Psoas muscle (tissue), 8 donors: Measurements from ENCODE around the gene EEPD1. TPM values are rescaled to one million over a fixed set of nuclear protein-coding genes. Genes with fewer than 3 reads are reported as not detected.
"Not testable (repeated sequence)": the region's sequence is repeated elsewhere in the genome, so short reads cannot be mapped to it uniquely, and the experiment has no call there.

Experiments used
- ATAC-seq, 4 donors: fragments of 200-7000 bp; cut with Tn5 transposase; one replicate each; pipeline ENCODE4 v1.9.1; 2020; ENCODE audit warnings: moderate library complexity in 3 of 4, mild to moderate bottlenecking in 2 of 4
- DNase-seq, 2 donors: peaks; one replicate each; pipeline ENCODE4 v3.0.0-alpha.2; 2020
- H3K27ac ChIP-seq: fragments of 200-600 bp; one replicate; pipeline ENCODE4 v1.8.0; 2022
- H3K27me3 ChIP-seq, 3 donors: fragments of 200-600 bp in 1 of 3; one replicate each; pipeline versions ENCODE4 v1.6.1 to v1.8.0; 2013 to 2022; ENCODE audit warnings: low read length in 2 of 3, mild to moderate bottlenecking in 2 of 3, moderate library complexity in 1 of 3; ENCODE audit not compliant: insufficient read depth in 3 of 3
- H3K36me3 ChIP-seq, 2 donors: fragments of 200-600 bp in 1 of 2; one replicate each; pipeline versions ENCODE4 v1.6.1 to v1.8.0; 2013 to 2022; ENCODE audit warnings: low read depth in 1 of 2, mild to moderate bottlenecking in 1 of 2, moderate library complexity in 1 of 2; ENCODE audit not compliant: insufficient read depth in 1 of 2
- H3K4me1 ChIP-seq: fragments of 200-600 bp; one replicate; pipeline ENCODE4 v1.8.0; 2022
- H3K4me3 ChIP-seq: fragments of 200-600 bp; one replicate; pipeline ENCODE4 v1.8.0; 2022; ENCODE audit warnings: mild to moderate bottlenecking
- H3K9me3 ChIP-seq: fragments of 200-600 bp; one replicate; pipeline ENCODE4 v1.8.0; 2022
- CTCF ChIP-seq: fragments of 200-600 bp; IDR thresholded peaks from one replicate; pipeline ENCODE4 v1.8.0; 2022; ENCODE audit warnings: antibody characterized with exemption
- WGBS, 3 donors: extraction: QIAGEN DNeasy Blood & Tissue Kit; methylation state at CpG; one replicate each; pipeline versions ENCODE4 v1.1.6 to v1.1.7; 2013; 5-methylcytosine and 5-hydroxymethylcytosine counted together
- intact Hi-C, 2 donors: fragments of 100-400 bp; cut with DNase I; formaldehyde crosslinking; loops; one replicate each; pipeline versions ENCODE4 v1.11.0 to v1.14.2; 2022
- polyA plus RNA-seq, 3 donors: library from polyadenylated mRNA; stranded (reverse); fragments of 200-250 nt; gene quantifications; one replicate each; pipeline ENCODE4 v1.2.3, GENCODE V29; 2013
- total RNA-seq, 4 donors: library from RNA; stranded (reverse); fragmentation: NEBNext Ultra II Directional in 2 of 4; extraction: Animal tissue kit (Norgen Biotek cat#: 25700) in 2 of 4; gene quantifications; one replicate each; pipeline versions ENCODE4 v1.2.1 to v1.2.4, GENCODE V29; 2021 to 2023
- donor health status: healthy with polysubstance abuse.
- donor health status: DM: no; HTN: no; CAD: no; lungs with moderate emphysema.
- donor health status: Bipolar disorder and iron deficiency.
- donor health status: healthy.
- donor health status: DM: yes; HTN: yes; CAD: no.
- donor health status: DM: no; HTN: no; CAD: no.
- donor health status: DM: no; HTN: no; CAD: no.
- donor health status: DM: yes; HTN: yes; CAD: no.

EEPD1 gene
- total and polyA plus RNA-seq, 7 donors = 7.3 to 61.2 (median 45.5) TPM

GRCh38 chr7:36236073-36236472, 83.0 kb downstream of the EEPD1 start:
- 86 to 96% (median 95%) methylated on average over 28 to 39 of the region's 39 CpGs for WGBS, 3 donors
- peaks cover 0 to 4% of the 10 kb centered on the region in 2 donors for H3K36me3 ChIP-seq
- DNase-seq (no peak), ATAC-seq (no peak)
- H3K4me3 ChIP-seq = no peak overlapping the region
- intact Hi-C loops = no loop called here
- no peaks in the 10 kb centered on the region for H3K9me3 ChIP-seq
- TF ChIP-seq CTCF = no peak
- H3K27ac ChIP-seq = no peak overlapping the region
- no peaks in the 10 kb centered on the region for H3K27me3 ChIP-seq
- peaks cover 34% of the 10 kb centered on the region for H3K4me1 ChIP-seq

- Histone ChIP-seq H3K27me3 (no peaks in the 10 kb centered on the region), H3K27ac (peak overlapping the region; percentile 31)
Observed at GRCh38 chr7:36238138-36238537, 85.1 kb downstream of the EEPD1 start.

GRCh38 chr7:36243356-36243755, 90.3 kb downstream of the EEPD1 start:
- WGBS, 3 donors = 44 to 76% (median 53%) methylated on average over 3 of the region's 3 CpGs
- peak overlapping the region; percentile 38 for H3K27ac ChIP-seq

More at GRCh38 chr7:36238138-36238537, 85.1 kb downstream of the EEPD1 start:
- ATAC-seq (no peak), DNase-seq (no peak)
- Histone ChIP-seq H3K4me3 (no peak overlapping the region), H3K4me1 (peaks cover 13% of the 10 kb centered on the region), H3K36me3 (peaks cover 0 to 4% of the 10 kb centered on the region in 2 donors), H3K9me3 (no peaks in the 10 kb centered on the region)
- no peak for TF ChIP-seq CTCF
- intact Hi-C loops = no loop called here
- 52 to 71% (median 68%) methylated on average over 2 of the region's 2 CpGs for WGBS, 3 donors

GRCh38 chr7:36244001-36244400, 90.9 kb downstream of the EEPD1 start:
- intact Hi-C loops = loop anchor here in 1 of 2 donors (5.0 kb wide), 1 partner anchor 38 kb away; no protein-coding TSS in a partner anchor
- peak in 3 of 4 donors; percentile 30 to 50 (median 44) for ATAC-seq

More at GRCh38 chr7:36243356-36243755, 90.3 kb downstream of the EEPD1 start:
- H3K27me3 ChIP-seq, H3K9me3 ChIP-seq, DNase-seq, H3K36me3 ChIP-seq, H3K4me3 ChIP-seq: not testable (repeated sequence)
- H3K4me1 ChIP-seq = peaks cover 28% of the 10 kb centered on the region
- intact Hi-C loops = loop anchor here in 1 of 2 donors (5.0 kb wide), 1 partner anchor 39 kb away; no protein-coding TSS in a partner anchor
- peak; percentile 58 to 77 (median 60) for ATAC-seq

GRCh38 chr7:36244429-36244828, 91.4 kb downstream of the EEPD1 start:
- DNase-seq = no peak
- WGBS, 3 donors = 33 to 47% (median 46%) methylated on average over 4 to 5 of the region's 5 CpGs
- Histone ChIP-seq H3K4me1 (peaks cover 25% of the 10 kb centered on the region), H3K36me3 (peaks cover 0 to 4% of the 10 kb centered on the region in 2 donors), H3K9me3 (no peaks in the 10 kb centered on the region), H3K27me3 (no peaks in the 10 kb centered on the region), H3K27ac (peak overlapping the region; percentile 2), H3K4me3 (no peak overlapping the region)
- ATAC-seq = no peak
- intact Hi-C loops = loop anchor here in 1 of 2 donors (5.0 kb wide), 1 partner anchor 38 kb away; no protein-coding TSS in a partner anchor
- no peak for TF ChIP-seq CTCF

More at GRCh38 chr7:36244001-36244400, 90.9 kb downstream of the EEPD1 start:
- peak overlapping the region; percentile 2 for H3K27ac ChIP-seq
- DNase-seq, H3K4me3 ChIP-seq, H3K36me3 ChIP-seq, H3K9me3 ChIP-seq, H3K27me3 ChIP-seq: not testable (repeated sequence)
- H3K4me1 ChIP-seq = peaks cover 25% of the 10 kb centered on the region
- WGBS, 3 donors = 77 to 86% (median 84%) methylated on average over 1 of the region's 1 CpG
